Activated naive CD4-positive, alpha-beta T cell (primary cell): ENCODE data around the gene SLC30A3.
"Not testable (repeated sequence)": the region's sequence is repeated elsewhere in the genome, so short reads cannot be mapped to it uniquely, and the experiment has no call there.

ENCODE experiments used
- DNase-seq, 4 experiments: peaks; one replicate each; lab custom pipeline; 2025; lab: John Stamatoyannopoulos, UW

Gene SLC30A3

DNA sequence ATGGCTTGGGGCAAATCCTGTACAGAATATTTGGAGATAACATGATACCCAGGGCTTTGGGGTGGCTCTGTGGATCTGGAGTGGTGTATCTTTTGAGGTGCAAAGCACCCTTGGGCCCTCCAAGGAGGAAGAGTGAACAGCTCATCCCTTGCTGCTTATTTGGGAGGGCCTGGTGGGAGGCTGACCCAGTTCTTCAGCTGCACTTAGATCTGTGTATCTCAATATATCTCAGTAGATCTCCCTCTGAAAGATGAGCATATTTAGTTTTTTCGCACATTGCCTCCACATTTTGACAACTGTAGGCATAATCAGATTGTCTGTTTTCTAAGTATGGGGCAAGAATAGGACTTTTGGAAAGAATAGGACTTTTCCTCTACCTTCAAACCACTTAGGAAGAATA lies 22.1 kb upstream of the SLC30A3 start:
- no peak for DNase-seq

DNA sequence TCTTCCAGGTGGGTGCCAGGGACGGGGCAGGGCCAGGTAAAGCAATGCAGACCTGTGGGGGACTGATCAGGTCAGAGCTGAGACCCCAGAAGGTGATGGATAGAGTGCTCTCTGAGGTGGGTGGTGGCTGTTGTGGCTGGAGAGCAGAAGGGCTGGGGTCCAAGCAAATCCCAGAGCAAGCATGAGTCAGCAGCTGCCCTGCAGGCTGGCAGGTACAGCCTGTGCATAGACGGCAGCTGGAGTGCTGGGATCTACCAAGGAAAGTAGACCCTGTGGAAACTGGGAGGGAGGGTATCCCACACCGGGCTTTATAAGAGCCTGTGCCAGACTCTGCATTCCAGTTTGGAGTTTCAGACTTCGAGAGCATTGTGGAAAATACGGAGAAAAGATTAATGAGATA lies 20.0 kb upstream of the SLC30A3 start:
- no peak for DNase-seq

DNA sequence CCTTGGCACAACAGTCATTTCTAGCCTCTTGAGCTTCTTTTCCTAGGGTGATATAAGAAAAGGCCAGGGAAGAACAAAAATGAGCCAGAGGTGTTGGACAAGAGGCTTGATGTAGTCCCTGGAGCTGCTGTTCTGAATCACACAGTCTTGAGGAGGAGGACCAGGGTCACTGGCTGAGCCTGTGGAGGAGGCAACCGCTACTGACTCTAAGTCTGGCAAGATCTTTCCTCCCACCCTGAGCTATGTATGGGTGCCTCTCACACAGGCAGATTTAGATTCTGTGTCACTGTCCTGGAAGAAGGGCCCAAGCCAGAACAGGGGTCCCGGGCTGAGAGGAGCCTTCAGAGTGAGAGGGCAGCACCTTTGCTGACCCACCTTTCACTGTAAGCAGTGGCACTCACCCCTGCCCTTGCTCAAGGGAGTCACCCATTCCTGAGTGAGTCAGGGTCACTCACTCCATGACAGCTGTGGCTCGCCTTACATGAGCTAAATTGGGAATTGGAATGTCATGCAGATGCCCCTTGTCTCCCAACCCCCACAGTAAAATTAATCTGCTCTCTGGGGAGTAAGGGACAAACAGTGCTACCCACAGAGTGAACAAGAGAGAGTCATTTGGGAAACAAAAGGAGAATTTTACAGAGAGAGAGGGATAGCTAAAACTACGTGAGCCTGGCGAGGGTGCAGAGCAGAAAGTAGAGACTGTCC lies 19.2 kb upstream of the SLC30A3 start, which contains the start of gene TRIM54:
TSS of gene TRIM54 (plus strand) at position 575 of the 705 bp plus-strand sequence. CDS start 303 bp downstream, outside the sequence.
- no peak for DNase-seq

DNA sequence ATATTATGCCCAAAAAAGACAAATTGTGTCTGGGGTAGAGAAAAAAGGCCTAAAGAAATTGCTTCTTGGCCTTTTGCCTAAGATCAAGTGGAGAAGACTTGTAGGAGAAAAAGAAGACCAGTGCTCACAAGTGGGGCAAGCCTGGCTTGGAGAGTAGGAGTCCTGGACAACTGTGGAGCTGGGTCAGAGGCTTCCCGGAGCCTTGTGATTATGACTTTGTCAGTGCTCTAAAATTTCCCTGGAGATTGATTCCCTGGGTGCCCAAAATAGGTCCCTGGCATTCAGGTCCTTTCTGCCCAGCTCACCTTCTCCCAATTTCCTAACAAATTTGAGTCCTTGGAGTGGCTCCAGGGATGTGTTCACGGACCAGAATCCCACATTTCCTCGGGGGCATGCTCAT lies 18.6 kb upstream of the SLC30A3 start:
- DNase-seq = no peak

DNA sequence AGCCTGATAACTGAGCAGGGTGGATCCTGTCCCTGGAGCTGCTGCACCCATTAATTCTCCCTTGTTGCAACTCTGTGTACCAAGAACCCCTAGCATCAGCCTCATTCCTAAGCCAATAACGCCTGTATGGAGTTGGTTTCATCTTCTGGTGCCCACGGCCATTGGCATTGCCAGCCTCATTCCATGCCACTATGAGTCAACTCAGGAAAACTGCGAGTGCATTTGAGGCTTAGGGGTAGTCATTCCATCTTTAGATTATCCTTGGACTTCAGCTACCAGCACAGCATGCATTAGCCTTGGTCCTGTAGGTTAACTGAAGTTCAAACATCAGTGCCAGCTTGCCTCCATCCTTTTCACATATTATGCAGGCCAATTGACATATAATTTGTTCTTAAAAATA lies 18.0 kb upstream of the SLC30A3 start:
- DNase-seq = no peak

DNA sequence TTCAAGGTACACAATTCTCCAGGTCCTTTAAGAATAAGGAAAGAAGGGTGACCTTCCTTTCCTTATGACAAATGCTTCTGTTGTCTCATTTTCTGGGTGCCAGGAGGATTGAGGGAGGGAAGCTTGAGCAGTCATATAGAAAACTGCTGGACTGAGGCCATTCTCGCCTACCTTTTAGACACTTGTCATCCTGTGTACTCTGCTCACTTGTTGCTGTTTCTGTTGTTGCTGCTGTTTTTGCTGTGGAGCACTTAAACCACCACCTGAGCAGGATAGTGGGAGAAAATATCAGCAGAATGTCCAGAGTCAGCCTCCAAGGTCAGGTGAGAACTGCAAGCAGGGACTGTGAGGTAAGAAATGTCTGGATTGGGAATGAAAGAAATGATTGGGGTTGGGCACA lies 15.2 kb upstream of the SLC30A3 start:
- no peak for DNase-seq

DNA sequence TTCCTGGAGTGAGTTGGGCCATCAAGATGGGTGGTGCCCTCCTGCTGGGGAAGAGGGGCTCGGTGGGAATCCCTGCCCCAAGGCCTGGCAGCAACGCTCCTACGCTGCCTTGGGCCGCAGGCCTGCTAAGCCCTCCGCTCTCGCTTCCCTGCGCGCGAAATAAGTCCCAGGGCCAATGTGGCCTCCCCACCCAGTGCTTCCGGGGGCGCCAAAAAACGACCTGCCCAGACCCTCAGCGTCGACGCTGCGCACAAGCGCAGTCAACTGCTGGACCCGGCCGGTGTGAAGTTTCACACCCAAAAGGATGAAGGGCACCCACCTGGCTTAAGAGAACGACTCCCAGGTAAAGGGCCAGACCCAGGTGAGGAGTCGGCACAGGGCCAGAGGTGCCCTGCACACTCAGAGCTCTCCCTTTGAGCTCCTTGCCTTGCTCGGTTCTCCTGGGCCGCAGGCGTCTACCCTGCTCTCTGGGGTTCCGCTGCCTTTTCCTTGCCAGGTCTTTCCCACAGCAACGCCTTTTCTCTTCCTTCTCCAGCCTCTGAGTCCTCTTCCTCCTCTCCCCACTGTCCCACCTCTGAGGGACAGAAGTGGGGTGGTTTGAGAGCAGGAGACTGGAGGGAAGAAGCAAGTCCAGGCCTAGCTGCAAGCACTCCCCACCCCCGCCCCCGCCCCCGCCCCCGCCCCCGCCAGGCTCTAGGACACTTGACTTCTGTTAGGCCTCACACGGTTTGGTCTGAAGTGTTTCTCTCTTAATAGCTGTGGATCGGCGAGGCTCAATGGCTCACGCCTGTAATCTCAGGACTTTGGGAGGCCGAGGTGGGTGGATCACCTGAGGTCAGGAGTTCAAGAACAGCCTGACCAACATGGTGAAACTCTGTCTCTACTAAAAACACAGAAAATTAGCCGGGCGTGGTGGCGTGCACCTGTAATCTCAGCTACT lies 12.6 kb upstream of the SLC30A3 start, which contains the start of gene DNAJC5G:
TSS of gene DNAJC5G (plus strand) at position 223 of the 940 bp plus-strand sequence. CDS start 1,296 bp downstream, outside the sequence.
- DNase-seq = no peak

DNA sequence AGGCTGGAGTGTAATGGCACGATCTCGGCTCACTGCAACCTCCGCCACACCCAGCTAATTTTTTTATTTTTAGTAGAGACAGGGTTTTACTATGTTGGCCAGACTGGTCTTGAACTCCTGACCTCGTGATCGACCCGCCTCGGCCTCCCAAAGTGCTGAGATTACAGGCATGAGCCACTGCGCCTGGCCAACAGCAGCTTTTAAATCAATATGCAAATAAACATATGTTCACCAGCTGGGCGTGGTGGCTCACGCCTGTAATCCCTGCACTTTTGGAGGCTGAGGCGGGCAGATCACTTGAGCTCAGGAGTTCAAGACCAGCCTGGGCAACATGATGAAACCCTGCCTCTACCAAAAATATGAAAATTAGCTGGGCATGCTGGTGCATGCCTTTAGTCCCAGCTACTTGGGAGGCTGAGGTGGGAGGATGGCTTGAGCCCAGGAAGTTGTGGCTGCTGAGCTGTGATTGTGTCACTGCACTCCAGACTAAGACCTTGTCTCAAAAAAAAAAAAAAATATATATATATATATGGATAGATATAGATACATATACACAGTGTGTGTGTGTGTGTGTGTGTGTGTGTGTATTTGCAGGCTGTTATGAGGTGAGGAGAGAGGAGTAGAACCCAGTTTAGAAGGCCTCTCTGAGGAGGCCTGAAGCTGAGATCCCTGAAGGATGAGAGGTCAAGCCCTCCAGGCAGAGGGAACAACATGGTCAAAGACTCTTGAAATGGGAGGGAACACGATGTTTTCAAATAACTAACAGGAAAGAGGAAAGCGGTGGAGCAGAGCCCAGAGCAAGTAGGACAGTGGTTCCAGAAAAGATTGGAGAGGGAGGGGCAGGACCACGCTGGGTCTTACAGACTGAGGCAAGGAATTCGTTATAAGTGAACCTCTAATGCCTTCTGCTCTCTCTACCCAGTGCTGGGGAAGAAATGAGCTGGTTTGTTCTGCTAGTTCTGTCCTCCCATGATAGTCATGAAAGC lies 10.0 kb upstream of the SLC30A3 start:
- not testable (repeated sequence) for DNase-seq

DNA sequence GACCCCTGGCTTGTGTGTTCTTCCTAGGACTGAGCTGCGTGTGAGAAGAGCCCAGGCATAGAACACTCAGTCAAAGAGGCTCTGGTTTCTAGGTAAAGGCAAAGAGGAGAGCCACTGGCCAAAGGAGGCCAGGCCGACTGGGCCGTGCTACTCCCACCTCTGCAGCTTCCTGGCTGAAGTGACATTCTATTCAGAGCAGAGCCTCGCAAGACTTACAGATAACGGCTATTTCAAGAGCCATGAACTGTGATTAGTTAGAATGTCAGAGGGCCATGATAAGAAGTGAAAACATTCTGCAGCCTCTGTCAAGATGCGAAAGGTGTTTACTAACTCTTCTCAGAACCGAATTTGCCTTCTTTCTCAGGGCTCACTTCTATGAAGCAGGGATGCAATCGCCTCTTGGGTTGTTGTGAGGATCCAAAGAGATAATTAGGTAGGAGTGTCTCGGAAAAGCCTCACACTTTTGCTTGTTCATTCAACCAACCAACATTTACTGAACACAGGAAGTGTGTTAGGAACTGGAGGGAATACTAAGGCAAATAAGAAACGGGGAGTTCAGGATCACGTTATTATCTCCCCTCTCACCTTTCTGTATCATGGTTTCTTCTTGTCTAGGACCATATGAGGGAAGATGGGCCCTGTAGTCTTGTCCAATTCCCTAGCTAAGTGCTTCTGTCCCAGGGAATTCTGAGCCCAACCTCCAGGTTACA lies 8.9 kb upstream of the SLC30A3 start:
- no peak for DNase-seq

DNA sequence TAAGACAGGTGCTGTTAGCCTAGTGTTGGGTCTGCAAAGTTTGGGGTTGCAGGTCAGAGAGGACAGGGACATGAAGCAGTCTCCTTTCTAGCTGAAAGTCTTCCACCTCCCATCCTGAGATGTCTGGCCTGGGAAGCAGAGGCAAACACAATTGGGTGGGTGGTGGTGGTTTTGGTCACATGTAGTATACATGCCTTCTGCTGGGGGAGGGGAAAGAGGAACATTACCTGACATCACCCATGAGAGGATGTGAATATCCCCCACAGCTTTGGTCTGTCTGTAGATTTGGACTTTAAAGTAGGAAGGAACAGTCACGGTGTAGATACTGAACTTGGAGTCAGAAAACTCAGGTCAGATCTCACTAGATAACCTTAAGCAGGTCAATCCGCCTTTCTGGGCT lies 7.8 kb upstream of the SLC30A3 start:
- no peak for DNase-seq

DNA sequence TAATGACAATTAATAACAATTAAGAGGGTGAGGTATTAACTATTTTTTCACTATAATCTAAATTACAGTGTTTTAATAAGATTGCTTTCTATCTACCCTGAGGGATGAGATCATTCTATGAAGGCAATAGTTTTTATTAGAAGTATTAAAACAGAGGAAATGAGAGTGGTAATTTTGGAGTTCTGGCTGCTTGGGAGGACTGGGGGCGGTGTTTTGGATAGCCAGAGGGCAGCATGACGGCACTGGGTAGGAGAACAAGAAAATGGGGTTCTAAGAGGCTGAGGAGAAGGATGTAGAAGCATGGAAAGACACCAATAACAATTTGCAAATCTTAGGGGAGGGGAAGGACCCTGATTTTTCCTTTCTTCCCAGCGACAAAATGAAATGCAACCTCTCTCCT lies 7.3 kb upstream of the SLC30A3 start:
- DNase-seq = no peak

DNA sequence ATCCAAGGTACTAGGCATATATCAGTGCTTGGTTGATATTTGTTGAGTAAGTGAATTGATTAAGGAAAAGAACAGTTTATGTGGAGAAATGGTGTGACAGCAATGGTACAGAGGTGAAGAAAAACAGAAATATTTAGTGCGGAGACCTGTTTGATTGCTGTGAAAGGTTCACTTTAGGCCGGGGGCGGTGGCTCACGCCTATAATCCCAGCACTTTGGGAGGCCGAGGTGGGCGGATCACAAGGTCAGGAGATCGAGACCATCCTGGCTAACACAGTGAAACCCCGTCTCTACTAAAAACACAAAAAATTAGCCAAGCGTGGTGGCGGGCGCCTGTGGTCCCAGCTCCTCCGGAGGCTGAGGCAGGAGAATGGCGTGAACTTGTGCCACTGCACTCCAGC lies 5.4 kb upstream of the SLC30A3 start:
- not testable (repeated sequence) for DNase-seq

DNA sequence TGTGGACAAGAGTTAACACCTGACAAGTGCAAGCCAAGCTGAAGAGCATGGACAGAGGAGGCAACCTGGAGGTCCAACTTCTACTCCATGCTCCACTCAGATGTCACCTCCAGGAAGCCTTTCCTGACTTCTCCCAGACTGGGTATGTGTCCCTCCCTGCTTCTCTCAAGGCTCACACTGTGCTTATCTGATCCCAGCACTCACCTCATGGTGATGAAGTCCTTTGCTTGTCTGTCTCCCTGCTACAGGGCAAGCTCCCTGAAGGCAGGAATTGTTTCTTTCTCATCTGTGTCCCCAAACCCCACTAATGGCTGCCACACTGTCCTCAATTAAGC lies 2.7 kb upstream of the SLC30A3 start:
- DNase-seq = no peak

DNA sequence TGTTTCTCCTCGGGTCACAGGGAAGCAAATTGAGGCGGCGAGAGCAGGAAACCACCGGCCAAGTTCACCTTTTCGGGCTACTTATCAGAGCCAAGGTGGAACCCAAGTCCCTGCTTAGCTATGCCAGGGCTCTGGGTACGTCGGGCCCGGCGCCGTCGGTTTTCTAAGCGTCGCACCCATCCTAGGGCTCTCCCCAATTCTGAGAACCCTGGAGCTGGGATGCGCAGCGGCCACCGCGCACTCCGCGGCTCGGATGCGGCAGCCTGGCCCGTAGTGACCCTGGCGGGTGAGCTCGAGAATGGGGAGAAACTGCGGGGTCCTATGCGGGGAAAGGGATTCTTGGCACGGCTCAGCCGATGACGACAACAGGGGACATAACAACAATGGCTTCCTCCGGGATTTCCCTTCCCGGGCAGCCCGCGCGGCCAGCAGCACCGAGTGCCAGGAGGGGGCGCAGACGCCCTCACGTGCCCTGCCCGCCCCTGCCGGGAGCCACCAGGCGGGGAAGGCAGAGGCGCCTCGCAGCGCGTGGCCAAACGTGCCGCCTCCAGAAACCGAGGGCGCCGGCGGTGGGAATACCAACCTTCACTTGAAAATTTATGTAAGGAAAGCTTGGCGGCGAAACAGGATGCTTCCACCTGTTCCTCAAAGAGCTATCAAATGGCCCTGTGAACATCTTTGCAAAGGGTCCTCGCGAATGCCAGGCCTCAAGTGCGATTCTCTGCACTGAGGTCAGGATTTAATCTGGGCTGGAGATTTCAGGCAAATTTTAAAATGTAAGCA lies 2.1 kb upstream of the SLC30A3 start:
- peak in 3 of 4 experiments; percentile 21 to 48 (median 21) for DNase-seq

DNA sequence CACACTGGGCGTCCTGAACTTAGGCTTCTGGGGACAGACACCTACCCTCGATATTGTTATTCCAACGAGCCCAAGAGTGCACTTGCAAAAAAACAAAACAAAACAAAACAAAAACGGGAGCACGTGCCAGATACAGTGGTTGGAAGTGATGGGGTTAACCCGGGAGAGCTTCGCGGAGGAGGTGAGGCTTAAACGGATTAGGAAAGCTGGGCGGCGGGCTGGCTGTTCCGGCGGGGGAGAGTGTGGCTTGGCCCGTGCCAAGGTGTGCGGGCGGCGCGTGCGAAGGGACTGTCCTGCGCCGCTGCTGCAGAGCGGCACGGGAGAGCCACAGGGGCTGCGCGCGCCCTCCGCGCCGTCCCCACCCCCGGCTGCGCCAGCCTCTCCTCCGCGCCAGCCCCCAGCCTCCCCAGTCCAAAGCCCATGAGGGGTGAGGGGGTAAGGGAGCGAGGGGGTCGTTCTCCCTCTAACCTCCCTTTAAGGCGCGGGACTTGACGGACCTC lies 1.5 kb upstream of the SLC30A3 start:
- no peak for DNase-seq

DNA sequence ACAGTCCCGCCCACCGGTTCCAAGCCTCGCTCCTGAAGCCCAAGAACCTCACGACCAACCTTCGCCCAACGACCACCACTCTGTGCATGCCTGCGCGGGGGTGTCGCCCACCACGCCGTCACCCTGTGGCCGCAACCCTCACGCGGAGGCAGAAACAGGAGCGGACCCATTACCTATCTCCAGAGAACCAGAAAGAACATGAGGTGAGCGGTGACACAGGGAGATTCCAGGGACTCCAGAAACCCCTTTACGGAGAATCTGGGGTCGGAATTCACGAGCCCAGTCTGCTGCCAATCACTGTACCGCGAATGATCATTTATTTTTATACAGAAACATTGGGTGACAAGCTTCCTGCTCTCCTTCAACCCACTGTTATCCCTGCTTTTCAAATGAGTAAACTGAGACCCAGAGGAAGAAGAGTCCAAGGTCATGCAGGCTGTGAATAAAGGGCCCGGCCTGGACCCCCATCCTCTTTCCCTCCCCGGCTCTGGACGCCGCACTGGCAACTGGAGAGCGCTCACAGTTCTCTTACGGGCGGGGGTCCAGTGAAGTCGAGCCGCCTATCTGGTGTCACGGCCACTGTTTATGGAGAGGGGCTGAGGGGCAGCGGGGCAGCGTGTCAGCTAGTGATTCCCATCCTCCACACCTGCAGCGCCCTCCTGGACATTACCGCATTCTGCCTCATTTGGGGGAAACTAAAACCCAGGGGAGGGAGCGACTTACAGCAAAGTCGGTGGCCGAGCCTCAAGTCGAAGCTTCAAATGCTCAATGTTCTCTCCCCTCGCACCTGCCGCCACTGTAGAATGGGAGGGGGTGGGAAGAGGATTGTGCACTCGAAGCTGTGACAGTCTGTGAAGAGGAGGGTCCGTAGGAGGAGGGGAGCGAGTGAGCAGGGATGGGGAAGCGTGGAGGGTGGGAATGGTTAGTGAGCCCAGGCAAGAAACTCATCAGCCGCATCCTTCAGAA lies 723 bp upstream of the SLC30A3 start:
- DNase-seq = no peak

DNA sequence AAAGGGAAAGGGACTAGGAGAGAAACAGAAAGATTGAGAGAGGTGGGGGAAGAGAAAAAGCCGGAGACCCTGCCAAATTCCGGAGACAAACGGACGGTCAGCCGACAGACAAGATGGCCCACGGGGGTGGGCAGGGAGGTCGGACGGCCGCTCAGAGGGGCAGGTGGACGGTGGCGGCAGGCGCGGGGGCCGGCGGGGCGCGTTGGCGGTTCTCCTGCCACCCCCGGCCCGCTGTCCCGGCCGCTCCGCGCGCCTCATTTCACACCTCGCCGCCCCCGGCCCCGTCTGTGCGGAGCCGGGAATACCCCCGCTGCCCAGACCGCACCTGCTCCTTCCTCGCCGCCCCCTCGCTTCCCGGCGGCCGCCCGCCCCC lies 935 bp downstream of the SLC30A3 start:
- no peak for DNase-seq

DNA sequence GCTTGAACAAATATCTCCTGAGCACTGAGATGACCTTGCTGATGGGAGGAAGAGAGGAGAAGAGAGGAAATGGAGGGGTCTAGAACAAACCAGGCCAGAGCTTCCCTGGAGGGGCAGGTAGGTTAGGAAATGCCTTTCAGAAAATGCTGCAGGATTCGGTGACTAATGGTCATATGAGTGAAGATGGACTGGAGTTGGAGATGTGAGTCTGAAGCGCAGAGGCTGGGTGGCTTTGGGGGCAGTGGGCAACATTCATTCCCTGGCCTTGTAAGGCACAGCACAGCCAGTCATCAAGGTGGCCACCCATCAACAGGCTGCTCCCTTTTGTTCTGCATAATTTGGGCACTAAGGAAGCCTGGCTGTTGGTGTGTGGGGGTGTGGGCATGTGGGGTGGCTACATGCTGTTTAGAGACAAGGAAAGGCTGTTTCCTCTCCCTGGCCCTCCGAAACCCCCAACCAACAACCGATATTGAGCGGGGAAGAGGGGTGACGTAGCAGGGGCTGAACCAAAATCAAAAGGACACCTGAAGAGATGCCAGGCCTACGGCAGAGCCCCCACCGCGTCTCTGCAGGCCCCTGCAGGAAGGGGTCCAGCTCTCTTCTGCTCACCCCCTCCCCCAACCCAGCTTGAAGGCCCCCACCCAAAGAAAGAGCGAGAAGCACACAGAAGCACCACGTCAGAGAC lies 1.5 kb downstream of the SLC30A3 start:
- no peak for DNase-seq

DNA sequence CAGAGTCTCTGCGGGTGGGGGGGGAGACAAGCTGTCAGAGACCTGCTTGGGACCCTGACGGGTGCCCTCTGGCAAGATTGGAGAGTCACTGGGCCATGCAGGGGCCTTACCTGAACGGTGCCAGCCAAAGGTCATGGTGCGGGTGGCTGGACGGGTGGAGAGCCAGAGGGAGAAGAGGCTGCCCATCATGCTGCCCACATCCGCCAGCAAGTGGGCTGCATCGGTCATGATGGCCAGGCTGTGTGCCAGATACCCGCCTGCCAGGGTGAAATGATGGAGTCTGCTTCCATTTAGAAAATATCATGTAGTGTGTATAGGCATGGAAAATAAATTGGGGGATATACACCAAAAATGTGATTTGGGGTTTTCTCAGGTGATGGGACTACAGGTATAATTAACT lies 4.8 kb downstream of the SLC30A3 start:
- DNase-seq = no peak
